ENCODE data around the gene NOS2.
"Not testable (repeated sequence)": the region's sequence is repeated elsewhere in the genome, so short reads cannot be mapped to it uniquely, and the experiment has no call there.

- not testable (repeated sequence) for TF ChIP-seq CTCF (IDR thresholded peaks at IDR 0.05); ZFX (IDR thresholded peaks at IDR 0.05; ENCODE audit: borderline replicate concordance)
Observed at GRCh38 chr17:27760931-27761330, 39.4 kb downstream of the NOS2 start.
